Liver (tissue), 3 donors: ENCODE measurements around the gene FXYD4.

Experiments used
- ATF3 ChIP-seq: IDR thresholded peaks from 2 replicates; pipeline ENCODE4 v1.6.1; 2016; ENCODE audit warnings: antibody characterized with exemption
- CTCF ChIP-seq: fragments of 150-350 bp; IDR thresholded peaks from 2 replicates; pipeline ENCODE4 v1.5.1; 2017; ENCODE audit warnings: improper control_type of control experiment, low read depth, low read length; ENCODE audit not compliant: missing input control
- EGR1 ChIP-seq, 2 donors: IDR thresholded peaks; 2 replicates each; pipeline ENCODE4 v1.6.1; 2016 to 2018; ENCODE audit warnings: antibody characterized with exemption in 2 of 2, low read depth in 2 of 2
- JUND ChIP-seq, 2 donors: IDR thresholded peaks; 2 replicates each; pipeline ENCODE4 v1.6.1; 2016; ENCODE audit warnings: antibody characterized with exemption in 2 of 2
- YY1 ChIP-seq: IDR thresholded peaks from 2 replicates; pipeline ENCODE4 v1.6.1; 2016; ENCODE audit warnings: antibody characterized with exemption, mild to moderate bottlenecking
- donor health status: healthy.
- donor health status: healthy.

DNA sequence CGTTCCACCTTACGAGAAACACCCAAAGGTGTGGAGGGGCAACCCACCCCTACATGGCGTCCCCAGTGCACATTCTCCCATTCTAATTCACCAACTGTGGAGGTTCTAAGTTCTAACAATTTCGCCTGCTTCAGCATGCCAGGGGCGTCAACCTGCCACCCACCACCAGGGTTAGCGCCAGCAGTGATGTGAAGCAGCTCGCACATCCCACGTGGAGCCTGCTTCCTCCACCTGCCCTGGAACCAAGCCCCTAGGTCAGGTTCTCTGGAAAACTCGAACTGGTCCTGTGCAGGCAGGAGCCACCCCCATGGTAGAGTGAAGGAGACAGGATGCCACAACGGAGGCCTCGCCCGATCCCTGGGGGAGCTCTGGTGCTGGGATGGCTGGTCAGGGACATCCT is 33.3 kb upstream of the FXYD4 start:
- no peak for TF ChIP-seq ATF3
- no peak for TF ChIP-seq CTCF
- no peak for TF ChIP-seq JUND (IDR thresholded peaks at IDR 0.05)
- no peak for TF ChIP-seq YY1
- TF ChIP-seq EGR1 (IDR thresholded peaks at IDR 0.05; ENCODE audit: low read depth in 2 of 2): no peak
